CD4-positive, alpha-beta T cell (primary cell): ENCODE results near the gene LINC00305. TPM values are rescaled to one million over a fixed set of nuclear protein-coding genes. Genes with fewer than 3 reads are reported as not detected.

ENCODE experiments used
- ATAC-seq: fragments of 200-7000 bp; cut with Tn5 transposase; one replicate; pipeline ENCODE4 v1.10.0; 2022; ENCODE audit warnings: mild to moderate bottlenecking; ENCODE audit not compliant: poor library complexity
- CTCF ChIA-PET: fragments of 350-600 bp; sonication (Branson Sonifier 250); formaldehyde crosslinking; loops from one replicate; lab custom pipeline; 2021; ENCODE audit warnings: antibody characterized with exemption, inconsistent platforms; lab: Charles Lee
- POLR2A ChIA-PET: fragments of 350-600 bp; sonication (Branson Sonifier 250); formaldehyde crosslinking; loops from one replicate; lab custom pipeline; 2021; ENCODE audit warnings: antibody characterized with exemption, inconsistent platforms; lab: Charles Lee
- DNase-seq, 14 experiments: peaks; one replicate each; pipeline ENCODE4 v3.0.0-alpha.2; 2013 to 2020; ENCODE audit warnings: mixed read lengths in 2 of 14
- H3K27ac ChIP-seq, 2 donors: one replicate each; pipeline versions ENCODE4 v1.5.1 to v1.7.0; 2013; ENCODE audit warnings: low read length in 2 of 2, low read depth in 1 of 2, mild to moderate bottlenecking in 1 of 2
- H3K27me3 ChIP-seq, 2 experiments: 1 replicate in 1 of 2; 2 replicates in 1 of 2; pipeline versions ENCODE4 v1.6.1 to v1.7.0; 2013; ENCODE audit warnings: low read length in 2 of 2, control low read depth in 1 of 2, mild to moderate bottlenecking in 1 of 2, moderate library complexity in 1 of 2; ENCODE audit not compliant: insufficient read depth in 2 of 2, control insufficient read depth in 1 of 2
- H3K36me3 ChIP-seq: one replicate; pipeline ENCODE4 v1.6.1; 2013; ENCODE audit warnings: low read length, control low read depth; ENCODE audit not compliant: insufficient read depth
- H3K4me1 ChIP-seq: one replicate; pipeline ENCODE4 v1.6.1; 2013; ENCODE audit warnings: low read length, control low read depth; ENCODE audit not compliant: insufficient read depth
- H3K4me3 ChIP-seq: one replicate; pipeline ENCODE4 v1.5.1; 2013; ENCODE audit warnings: mild to moderate bottlenecking, low read length, moderate library complexity
- H3K9me3 ChIP-seq, 2 experiments: 1 replicate in 1 of 2; 2 replicates in 1 of 2; pipeline versions ENCODE4 v1.6.1 to v1.7.0; 2013; ENCODE audit warnings: low read length in 2 of 2, mild to moderate bottlenecking in 2 of 2, control low read depth in 1 of 2, moderate library complexity in 1 of 2; ENCODE audit not compliant: control insufficient read depth in 1 of 2, insufficient read depth in 1 of 2
- H3K27ac Mint-ChIP-seq: one replicate; pipeline ENCODE4 v1.8.0; 2020; ENCODE audit warnings: mixed read lengths
- H3K27me3 Mint-ChIP-seq: one replicate; pipeline ENCODE4 v1.8.0; 2021; ENCODE audit warnings: mixed read lengths
- H3K36me3 Mint-ChIP-seq: one replicate; pipeline ENCODE4 v1.8.0; 2021; ENCODE audit warnings: low read depth, mixed read lengths
- H3K4me1 Mint-ChIP-seq: one replicate; pipeline ENCODE4 v1.8.0; 2021; ENCODE audit warnings: low read depth, mixed read lengths
- H3K4me3 Mint-ChIP-seq: one replicate; pipeline ENCODE4 v1.8.0; 2020; ENCODE audit warnings: mild to moderate bottlenecking, mixed read lengths
- H3K9me3 Mint-ChIP-seq: one replicate; pipeline ENCODE4 v1.8.0; 2020; ENCODE audit warnings: mixed read lengths
- intact Hi-C, 2 experiments: fragments of 100-400 bp; cut with DNase I in 1 of 2; cut with micrococcal nuclease in 1 of 2; formaldehyde crosslinking; loops; one replicate each; pipeline versions ENCODE4 v1.15.1 to v1.9.0; 2023 to 2025; cut with DNase I, micrococcal nuclease
- total RNA-seq, 174 experiments: library from RNA in 2 of 174; stranded (reverse) in 2 of 174; gene quantifications; one replicate each; pipeline ENCODE4 v1.2.3 and lab custom pipeline; 2021 to 2026
- TF ChIP-seq, protein P1 (sequence below): fragments of 200-600 bp; IDR thresholded peaks from one replicate; pipeline ENCODE4 v1.8.0; 2022; ENCODE audit warnings: antibody characterized with exemption, mild to moderate bottlenecking

Gene LINC00305
- total RNA-seq, 2 experiments from 2014 or later = not detected

DNA sequence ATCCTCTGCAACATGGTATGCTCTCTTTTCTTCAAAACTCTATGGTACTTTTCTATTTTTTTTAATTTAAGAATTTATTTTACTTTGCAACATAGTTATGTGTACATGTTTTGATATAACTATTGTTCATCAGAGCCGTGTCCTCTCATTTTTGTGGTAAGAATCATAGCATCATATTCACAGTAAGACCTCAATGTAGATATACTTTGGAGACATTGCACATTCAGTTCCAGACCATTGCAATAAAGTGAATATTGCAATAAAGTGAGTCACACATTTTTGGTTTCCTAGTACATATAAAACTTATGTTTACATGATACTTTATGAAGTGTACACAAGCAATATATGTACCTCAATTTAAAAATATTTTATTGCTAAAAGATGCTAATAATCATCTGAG is 22.7 kb upstream of the LINC00305 start:
- ChIA-PET POLR2A (no interaction called here), CTCF (no interaction called here)
- H3K4me3 ChIP-seq = no peak overlapping the region
- H3K27me3 ChIP-seq = no peaks in the 10 kb centered on the region
- Mint-ChIP-seq H3K9me3 (peaks cover 2% of the 10 kb centered on the region), H3K27me3 (no peaks in the 10 kb centered on the region), H3K4me1 (no peaks in the 10 kb centered on the region), H3K27ac (no peak overlapping the region), H3K4me3 (no peak overlapping the region), H3K36me3 (no peaks in the 10 kb centered on the region)
- H3K4me1 ChIP-seq = no peaks in the 10 kb centered on the region
- intact Hi-C loops = loop anchor here in 1 of 2 experiments (5.0 kb wide), 1 partner anchor 49 kb away; no protein-coding TSS in a partner anchor
- H3K36me3 ChIP-seq = no peaks in the 10 kb centered on the region
- no peaks in the 10 kb centered on the region for H3K9me3 ChIP-seq
- ATAC-seq = no peak
- TF ChIP-seq, protein P1, sequence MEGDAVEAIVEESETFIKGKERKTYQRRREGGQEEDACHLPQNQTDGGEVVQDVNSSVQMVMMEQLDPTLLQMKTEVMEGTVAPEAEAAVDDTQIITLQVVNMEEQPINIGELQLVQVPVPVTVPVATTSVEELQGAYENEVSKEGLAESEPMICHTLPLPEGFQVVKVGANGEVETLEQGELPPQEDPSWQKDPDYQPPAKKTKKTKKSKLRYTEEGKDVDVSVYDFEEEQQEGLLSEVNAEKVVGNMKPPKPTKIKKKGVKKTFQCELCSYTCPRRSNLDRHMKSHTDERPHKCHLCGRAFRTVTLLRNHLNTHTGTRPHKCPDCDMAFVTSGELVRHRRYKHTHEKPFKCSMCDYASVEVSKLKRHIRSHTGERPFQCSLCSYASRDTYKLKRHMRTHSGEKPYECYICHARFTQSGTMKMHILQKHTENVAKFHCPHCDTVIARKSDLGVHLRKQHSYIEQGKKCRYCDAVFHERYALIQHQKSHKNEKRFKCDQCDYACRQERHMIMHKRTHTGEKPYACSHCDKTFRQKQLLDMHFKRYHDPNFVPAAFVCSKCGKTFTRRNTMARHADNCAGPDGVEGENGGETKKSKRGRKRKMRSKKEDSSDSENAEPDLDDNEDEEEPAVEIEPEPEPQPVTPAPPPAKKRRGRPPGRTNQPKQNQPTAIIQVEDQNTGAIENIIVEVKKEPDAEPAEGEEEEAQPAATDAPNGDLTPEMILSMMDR = no peak
- no peak for DNase-seq
- no peak overlapping the region for H3K27ac ChIP-seq

DNA sequence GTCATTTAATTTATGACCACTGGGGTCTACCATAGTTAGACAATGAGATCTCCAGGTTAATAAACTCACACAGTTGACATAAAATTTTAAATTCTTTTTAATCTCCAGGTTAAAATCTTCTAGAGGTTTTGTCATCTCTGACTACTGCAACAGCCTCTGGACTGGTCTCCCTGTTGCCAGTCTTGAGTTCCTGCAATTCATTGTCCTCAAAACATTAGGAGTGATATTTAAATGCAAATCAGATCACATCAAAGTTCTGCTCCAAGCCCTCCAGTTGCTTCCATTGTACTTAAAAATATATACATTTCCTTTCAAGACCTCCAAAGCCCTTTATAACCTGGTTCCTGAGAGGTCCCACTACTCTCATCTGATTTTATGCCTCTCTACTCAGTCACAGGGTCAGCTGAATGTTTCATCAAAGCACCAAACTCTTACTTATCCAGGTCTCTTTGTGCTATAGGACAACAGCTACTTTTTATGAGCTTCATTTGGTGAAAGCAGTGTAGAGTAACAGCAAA is 18.6 kb upstream of the LINC00305 start:
- H3K27ac ChIP-seq = no peak overlapping the region
- H3K4me1 ChIP-seq = no peaks in the 10 kb centered on the region
- H3K4me1 Mint-ChIP-seq = no peaks in the 10 kb centered on the region
- CTCF ChIA-PET = no interaction called here
- H3K36me3 ChIP-seq = no peaks in the 10 kb centered on the region
- H3K9me3 ChIP-seq = no peaks in the 10 kb centered on the region
- no peak overlapping the region for H3K4me3 Mint-ChIP-seq
- ATAC-seq (no peak), DNase-seq (no peak)
- TF ChIP-seq, protein P1 = no peak
- H3K36me3 Mint-ChIP-seq = no peaks in the 10 kb centered on the region
- no peak overlapping the region for H3K4me3 ChIP-seq
- POLR2A ChIA-PET = no interaction called here
- intact Hi-C loops = no loop called here
- H3K27ac Mint-ChIP-seq = no peak overlapping the region
- no peaks in the 10 kb centered on the region for H3K27me3 Mint-ChIP-seq
- peaks cover 1% of the 10 kb centered on the region for H3K9me3 Mint-ChIP-seq
- H3K27me3 ChIP-seq = no peaks in the 10 kb centered on the region

DNA sequence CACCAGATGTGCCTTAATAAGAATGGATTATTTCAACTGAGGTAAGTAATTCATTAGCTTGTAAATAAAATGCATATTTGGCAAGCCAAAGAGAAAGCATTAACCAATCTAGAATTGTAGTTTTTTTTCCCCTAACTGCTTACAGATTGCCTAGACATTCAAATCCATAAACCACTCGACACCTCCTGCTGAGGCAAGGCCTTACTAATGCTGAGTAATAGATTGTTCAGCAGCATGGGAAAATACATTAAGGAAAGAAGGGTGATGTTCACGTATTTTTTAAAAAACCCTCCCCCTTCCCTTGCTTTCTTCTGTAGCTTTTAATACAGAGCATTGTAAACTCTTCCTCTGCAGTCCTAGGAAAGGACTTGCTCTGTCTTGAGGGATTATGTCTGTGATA is 17.0 kb upstream of the LINC00305 start:
- H3K4me1 Mint-ChIP-seq = no peaks in the 10 kb centered on the region
- no peaks in the 10 kb centered on the region for H3K4me1 ChIP-seq
- TF ChIP-seq, protein P1 = no peak
- H3K9me3 Mint-ChIP-seq = no peaks in the 10 kb centered on the region
- no peaks in the 10 kb centered on the region for H3K36me3 Mint-ChIP-seq
- H3K27ac Mint-ChIP-seq = no peak overlapping the region
- H3K27ac ChIP-seq = no peak overlapping the region
- H3K36me3 ChIP-seq = no peaks in the 10 kb centered on the region
- no peaks in the 10 kb centered on the region for H3K27me3 Mint-ChIP-seq
- H3K9me3 ChIP-seq = no peaks in the 10 kb centered on the region
- ATAC-seq (no peak), DNase-seq (no peak)
- H3K4me3 Mint-ChIP-seq = no peak overlapping the region
- H3K4me3 ChIP-seq = no peak overlapping the region
- CTCF ChIA-PET = no interaction called here
- POLR2A ChIA-PET = no interaction called here
- intact Hi-C loops = loop anchor here in 1 of 2 experiments (1.0 kb wide), 1 partner anchor 46 kb away; no protein-coding TSS in a partner anchor
- no peaks in the 10 kb centered on the region for H3K27me3 ChIP-seq
